ENCODE results near the gene VSTM4.

- TF ChIP-seq TAF1 (IDR thresholded peaks at IDR 0.05; ENCODE audit: low read depth, low read length), result no peak
- TF ChIP-seq POLR2A (IDR thresholded peaks at IDR 0.05; ENCODE audit: low read depth, low read length), result no peak
- TF ChIP-seq POLR2AphosphoS5 (IDR thresholded peaks at IDR 0.05; ENCODE audit: low read depth, low read length), result no peak
- TF ChIP-seq SPI1 (IDR thresholded peaks at IDR 0.05; ENCODE audit: low read depth, low read length), result no peak
- no peak for TF ChIP-seq PAX5 (IDR thresholded peaks at IDR 0.05; ENCODE audit: insufficient read depth, low read length, severe bottlenecking)
- TF ChIP-seq POU2F2 (IDR thresholded peaks at IDR 0.05; ENCODE audit: low read depth, low read length), result no peak
These were observed 23.1 kb upstream of the VSTM4 start for GRCh38 chr10:49138361-49138891.
